ENCODE measurements around the gene AGK.
"Not testable (repeated sequence)": the region's sequence is repeated elsewhere in the genome, so short reads cannot be mapped to it uniquely, and the experiment has no call there.

GRCh38 chr7:141647701-141648100 is 96.5 kb downstream of the AGK start:
- not testable (repeated sequence) for TF ChIP-seq EP300, CTCF (IDR thresholded peaks at IDR 0.05)
